Right atrium auricular region (tissue), 2 donors: Measurements from ENCODE around the gene CSPG5. TPM values are rescaled to one million over a fixed set of nuclear protein-coding genes. Genes with fewer than 3 reads are reported as not detected.

Experiments
- DNase-seq: peaks from one replicate; pipeline ENCODE4 v3.0.0-alpha.2; 2019; ENCODE audit warnings: low spot score
- H3K27ac ChIP-seq, 2 donors: fragments of 200-600 bp; sonication (generic); 1 replicate in 1 of 2; 2 replicates in 1 of 2; pipeline ENCODE4 v1.5.1; 2016 to 2019
- H3K27me3 ChIP-seq, 2 donors: fragments of 200-600 bp; sonication (generic); one replicate each; pipeline versions ENCODE4 v1.5.1 to v1.6.0; 2017 to 2019
- H3K36me3 ChIP-seq: fragments of 200-600 bp; sonication (generic); one replicate; pipeline ENCODE4 v1.5.1; 2016
- H3K4me1 ChIP-seq, 2 donors: fragments of 200-600 bp; sonication (generic); one replicate each; pipeline versions ENCODE4 v1.5.1 to v1.6.0; 2017 to 2019
- H3K4me3 ChIP-seq, 2 donors: fragments of 200-600 bp; sonication (generic); 1 replicate in 1 of 2; 2 replicates in 1 of 2; pipeline ENCODE4 v1.5.1; 2017 to 2019; ENCODE audit warnings: mild to moderate bottlenecking in 1 of 2, moderate library complexity in 1 of 2
- H3K9me3 ChIP-seq, 2 donors: fragments of 200-600 bp; sonication (generic); one replicate each; pipeline ENCODE4 v1.5.1; 2019
- CTCF ChIP-seq, 2 donors: fragments of 200-600 bp; sonication (generic); IDR thresholded peaks; one replicate each; pipeline ENCODE4 v1.5.1; 2019; ENCODE audit warnings: antibody characterized with exemption in 2 of 2
- total RNA-seq, 2 donors: library from RNA; depleted of rRNA; stranded (reverse); fragments of >200 nt; gene quantifications; one replicate each; pipeline ENCODE4 v1.1.0, GENCODE V29; 2016

CSPG5 gene
- total RNA-seq, 2 donors from 2014 or later = 2.6 TPM; not detected in 1

GRCh38 chr3:47583320-47584075 is 4.8 kb upstream of the CSPG5 start:
- Histone ChIP-seq H3K27ac (no peak overlapping the region), H3K4me3 (no peak overlapping the region), H3K4me1 (peaks cover 0 to 6% of the 10 kb centered on the region in 2 donors), H3K9me3 (no peaks in the 10 kb centered on the region), H3K36me3 (peaks cover 14% of the 10 kb centered on the region), H3K27me3 (no peaks in the 10 kb centered on the region)
- DNase-seq = no peak
- no peak for TF ChIP-seq CTCF (IDR thresholded peaks at IDR 0.05)

GRCh38 chr3:47581835-47582234 is 3.2 kb upstream of the CSPG5 start:
- no peak overlapping the region for H3K27ac ChIP-seq
- DNase-seq = no peak
- TF ChIP-seq CTCF (IDR thresholded peaks at IDR 0.05) = no peak
- no peaks in the 10 kb centered on the region for H3K9me3 ChIP-seq
- no peaks in the 10 kb centered on the region for H3K27me3 ChIP-seq
- H3K4me3 ChIP-seq = no peak overlapping the region
- peaks cover 5% of the 10 kb centered on the region for H3K36me3 ChIP-seq
- peaks cover 0 to 14% of the 10 kb centered on the region in 2 donors for H3K4me1 ChIP-seq

- Histone ChIP-seq H3K27me3 (no peaks in the 10 kb centered on the region), H3K4me3 (no peak overlapping the region), H3K4me1 (peaks cover 0 to 14% of the 10 kb centered on the region in 2 donors), H3K27ac (no peak overlapping the region), H3K36me3 (peaks cover 5% of the 10 kb centered on the region), H3K9me3 (no peaks in the 10 kb centered on the region)
- DNase-seq = no peak
- TF ChIP-seq CTCF (IDR thresholded peaks at IDR 0.05) = no peak
These were observed 2.8 kb upstream of the CSPG5 start for GRCh38 chr3:47581422-47581821.

- Histone ChIP-seq H3K4me1 (peaks cover 0 to 14% of the 10 kb centered on the region in 2 donors), H3K27ac (no peak overlapping the region), H3K9me3 (no peaks in the 10 kb centered on the region), H3K36me3 (peaks cover 5% of the 10 kb centered on the region), H3K4me3 (no peak overlapping the region), H3K27me3 (no peaks in the 10 kb centered on the region)
- no peak for DNase-seq
- TF ChIP-seq CTCF (IDR thresholded peaks at IDR 0.05) = no peak
These were observed 1.8 kb upstream of the CSPG5 start for GRCh38 chr3:47580481-47580880.

- Histone ChIP-seq H3K9me3 (no peaks in the 10 kb centered on the region), H3K4me3 (no peak overlapping the region), H3K27me3 (no peaks in the 10 kb centered on the region), H3K27ac (no peak overlapping the region), H3K4me1 (peaks cover 0 to 14% of the 10 kb centered on the region in 2 donors), H3K36me3 (peaks cover 2% of the 10 kb centered on the region)
- no peak for DNase-seq
- no peak for TF ChIP-seq CTCF (IDR thresholded peaks at IDR 0.05)
These were observed 1.2 kb upstream of the CSPG5 start for GRCh38 chr3:47579875-47580274.
